Mucosa of descending colon (tissue), 3 donors: ENCODE measurements around the gene RCBTB2. TPM values are rescaled to one million over a fixed set of nuclear protein-coding genes. Genes with fewer than 3 reads are reported as not detected.
A peak's percentile ranks its signal among the peaks of the same experiment; 100 is the strongest.
"Not testable (repeated sequence)": the region's sequence is repeated elsewhere in the genome, so short reads cannot be mapped to it uniquely, and the experiment has no call there.

Experiments
- ATAC-seq: fragments of 200-7000 bp; cut with Tn5 transposase; one replicate; pipeline ENCODE4 v1.9.1; 2020; ENCODE audit warnings: mild to moderate bottlenecking, moderate library complexity
- DNase-seq, 3 donors: peaks; one replicate each; pipeline ENCODE4 v3.0.0-alpha.2; 2020
- H3K36me3 ChIP-seq: fragments of 200-600 bp; one replicate; pipeline ENCODE4 v1.8.0; 2021; ENCODE audit warnings: low read depth, mild to moderate bottlenecking
- H3K4me1 ChIP-seq: fragments of 200-600 bp; one replicate; pipeline ENCODE4 v1.8.0; 2021; ENCODE audit warnings: low read depth, mild to moderate bottlenecking
- H3K4me3 ChIP-seq: fragments of 200-600 bp; one replicate; pipeline ENCODE4 v1.8.0; 2021; ENCODE audit warnings: mild to moderate bottlenecking
- H3K9me3 ChIP-seq: fragments of 200-600 bp; one replicate; pipeline ENCODE4 v1.8.0; 2021; ENCODE audit warnings: mild to moderate bottlenecking
- CTCF ChIP-seq: fragments of 200-600 bp; IDR thresholded peaks from one replicate; pipeline ENCODE4 v1.8.0; 2022; ENCODE audit warnings: antibody characterized with exemption, mild to moderate bottlenecking
- intact Hi-C, 2 donors: fragments of 100-400 bp; cut with DNase I in 1 of 2; cut with micrococcal nuclease in 1 of 2; formaldehyde crosslinking; loops; one replicate each; pipeline versions ENCODE4 v1.11.0 to v1.11.1; 2022; cut with DNase I, micrococcal nuclease
- long read RNA-seq, 2 donors: library from polyadenylated mRNA; unstranded; transcript quantifications; one replicate each; pipeline ENCODE4 v2.0.0, GENCODE V29; 2019 to 2021
- total RNA-seq, 3 donors: library from RNA; stranded (reverse); fragmentation: NEBNext Ultra II Directional in 2 of 3; extraction: Animal tissue kit (Norgen Biotek cat#: 25700) in 2 of 3; gene quantifications; one replicate each; pipeline versions ENCODE4 v1.2.1 to v1.2.4, GENCODE V29; 2021 to 2023
- donor health status: DM: no; HTN: no; CAD: no; lungs with moderate emphysema.
- donor health status: DM: no; HTN: no; CAD: no.
- donor health status: DM: no; HTN: yes; CAD: no.

Gene RCBTB2
- 10 to 100 TPM in 1 of 3 donors, 1 to 10 TPM in 2; 4.9 to 10.9 (median 6.7) TPM for total RNA-seq
- long read RNA-seq, donor 1, transcript RCBTB2-206 (12 exons, 2,984 nt): minor isoform, 5 of 23 reads
- long read RNA-seq, donor 1, transcript RCBTB2-201 (15 exons, 3,232 nt): major isoform, 8 of 23 reads
- long read RNA-seq, donor 1, partial matches to known transcripts: 0 of 23 reads
- long read RNA-seq, donor 1, other reads (novel, unspliced or antisense): 6 of 23 reads
- long read RNA-seq, donor 2, partial matches to known transcripts: 1 of 5 reads
- long read RNA-seq, donor 2, other reads (novel, unspliced or antisense): 1 of 5 reads

GRCh38 chr13:48532506-48533499, at the start of gene RCBTB2:
Gene RCBTB2 (minus strand): TSS chr13:48533080. CDS start chr13:48521939, 11,141 bp downstream.
- no peak for TF ChIP-seq CTCF

GRCh38 chr13:48582084-48582483, 49.2 kb upstream of the RCBTB2 start:
- Histone ChIP-seq H3K4me3 (no peak overlapping the region), H3K4me1 (peaks cover 38% of the 10 kb centered on the region), H3K36me3 (no peaks in the 10 kb centered on the region), H3K9me3 (no peaks in the 10 kb centered on the region)
- DNase-seq: no peak
- TF ChIP-seq CTCF: no peak
- no peak for ATAC-seq
- intact Hi-C loops: loop anchor here (5.0 to 10.0 kb wide), 3 partner anchors 247 to 457 kb away; no protein-coding TSS in a partner anchor

More at GRCh38 chr13:48532506-48533499, at the start of gene RCBTB2:
- ATAC-seq (peak; percentile 98), DNase-seq (peak; percentile 98 to 99 (median 99))
- Histone ChIP-seq H3K4me3 (peak within 1 kb of the TSS; percentile 35), H3K4me1 (peaks cover 5% of the 10 kb centered on the region), H3K9me3 (no peaks in the 10 kb centered on the region), H3K36me3 (no peaks in the 10 kb centered on the region)
- intact Hi-C loops: no loop called here

GRCh38 chr13:48580896-48581295, 48.0 kb upstream of the RCBTB2 start:
- Histone ChIP-seq H3K36me3 (no peaks in the 10 kb centered on the region), H3K9me3 (no peaks in the 10 kb centered on the region), H3K4me3 (no peak overlapping the region), H3K4me1 (peaks cover 34% of the 10 kb centered on the region)
- ATAC-seq: no peak
- no peak for TF ChIP-seq CTCF
- no peak for DNase-seq
- intact Hi-C loops: loop anchor here (5.0 to 10.0 kb wide), 3 partner anchors 246 to 456 kb away; no protein-coding TSS in a partner anchor

- intact Hi-C loops: loop anchor here (5.0 to 10.0 kb wide), 3 partner anchors 245 to 455 kb away; no protein-coding TSS in a partner anchor
These were observed 47.4 kb upstream of the RCBTB2 start for GRCh38 chr13:48580185-48580803.

GRCh38 chr13:48579919-48580180, 47.0 kb upstream of the RCBTB2 start:
- intact Hi-C loops: loop anchor here (5.0 to 10.0 kb wide), 3 partner anchors 245 to 455 kb away; no protein-coding TSS in a partner anchor

More at GRCh38 chr13:48580185-48580803, 47.4 kb upstream of the RCBTB2 start:
- H3K4me1 ChIP-seq: peaks cover 28% of the 10 kb centered on the region
- no peak overlapping the region for H3K4me3 ChIP-seq
- no peaks in the 10 kb centered on the region for H3K9me3 ChIP-seq
- peak; percentile 65 for TF ChIP-seq CTCF
- DNase-seq (peak in 2 of 3 donors; percentile 39 to 97), ATAC-seq (peak; percentile 74)
- no peaks in the 10 kb centered on the region for H3K36me3 ChIP-seq

More at GRCh38 chr13:48579919-48580180, 47.0 kb upstream of the RCBTB2 start:
- ATAC-seq, H3K36me3 ChIP-seq, H3K4me3 ChIP-seq, DNase-seq, H3K9me3 ChIP-seq: not testable (repeated sequence)
- peaks cover 23% of the 10 kb centered on the region for H3K4me1 ChIP-seq
